ENCODE data around the gene SPRR2G.
"Not testable (repeated sequence)": the region's sequence is repeated elsewhere in the genome, so short reads cannot be mapped to it uniquely, and the experiment has no call there.

SPRR2G gene

GRCh38 chr1:153112454-153112853 lies 38.2 kb downstream of the SPRR2G start:
- DNase-seq = not testable (repeated sequence)

DNA sequence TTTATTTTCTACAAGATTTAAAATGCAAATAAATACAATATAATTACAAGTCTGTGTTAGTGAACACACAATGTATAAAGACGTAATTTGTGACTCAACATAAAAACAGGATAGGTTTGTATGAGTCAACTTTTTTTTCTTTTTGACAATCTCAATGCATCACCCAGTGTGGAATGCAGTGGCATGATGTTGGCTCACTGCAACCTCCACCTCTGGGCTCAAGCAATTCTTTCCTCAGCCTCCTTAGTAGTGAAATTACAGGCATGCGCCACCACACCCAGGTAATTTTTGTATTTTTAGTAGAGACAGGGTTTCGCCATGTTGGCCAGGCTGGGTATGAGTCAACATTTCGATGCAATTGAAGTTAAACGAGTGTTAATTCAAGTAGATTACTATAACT lies 50.4 kb downstream of the SPRR2G start:
- no peak for DNase-seq

Measured in NCI-H526 (cell line).